Epidermal melanocyte (primary cell): ENCODE results near the gene CAPN2.

Experiments used
- DNase-seq: peaks from one replicate; pipeline ENCODE4 v3.0.0; 2011; ENCODE audit warnings: low spot score; ENCODE audit not compliant: insufficient read length

CAPN2 gene

DNA sequence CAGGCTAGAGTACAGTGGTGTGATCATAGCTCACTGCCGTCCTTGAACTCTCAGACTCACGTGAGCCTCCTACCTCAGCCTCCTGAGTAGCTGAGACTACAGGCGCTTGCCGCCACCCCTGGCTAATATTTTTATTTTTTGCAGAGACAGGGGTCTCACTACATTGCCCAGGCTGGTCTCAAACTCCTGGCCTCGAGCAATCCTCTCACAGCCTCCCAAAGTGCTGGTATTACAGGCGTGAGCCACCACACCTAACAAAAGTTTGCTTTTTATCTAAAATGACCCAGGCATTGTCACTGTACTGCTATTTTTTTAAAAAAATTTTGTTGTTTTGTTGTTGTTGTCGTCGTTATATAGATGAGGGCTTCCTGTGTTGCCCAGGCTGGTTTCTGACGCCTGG is 46.4 kb downstream of the CAPN2 start:
- no peak for DNase-seq

DNA sequence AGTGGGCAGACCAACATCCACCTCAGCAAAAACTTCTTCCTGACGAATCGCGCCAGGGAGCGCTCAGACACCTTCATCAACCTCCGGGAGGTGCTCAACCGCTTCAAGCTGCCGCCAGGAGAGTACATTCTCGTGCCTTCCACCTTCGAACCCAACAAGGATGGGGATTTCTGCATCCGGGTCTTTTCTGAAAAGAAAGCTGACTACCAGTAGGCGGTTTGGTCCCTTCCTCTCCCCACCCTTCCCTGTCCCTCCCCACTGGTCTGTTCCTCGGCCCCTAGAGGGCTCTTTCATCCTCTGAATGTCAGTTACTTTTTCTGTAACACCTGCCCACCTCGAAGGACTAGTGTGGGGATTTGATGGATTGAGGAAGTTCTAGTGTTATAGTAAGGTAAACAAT is 46.9 kb downstream of the CAPN2 start:
- no peak for DNase-seq

DNA sequence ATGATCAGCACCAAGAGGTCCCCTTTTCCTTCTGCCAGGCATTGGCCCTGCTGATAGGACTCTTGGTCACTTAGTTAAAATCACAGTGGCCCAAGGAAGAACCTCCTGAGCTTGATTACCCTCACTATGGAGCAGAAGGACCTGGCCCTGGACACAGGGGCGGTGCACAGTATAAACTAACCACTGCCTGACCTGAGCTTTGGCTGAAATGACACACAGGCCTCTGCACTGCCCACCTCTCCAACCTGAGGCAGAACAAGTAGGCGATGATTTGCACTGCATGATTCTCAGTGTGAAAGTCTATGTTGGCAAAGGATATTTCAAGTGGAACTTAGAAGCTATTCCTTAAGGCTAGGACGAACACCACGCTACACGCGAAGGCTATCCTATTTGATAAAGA is 48.5 kb downstream of the CAPN2 start:
- no peak for DNase-seq

DNA sequence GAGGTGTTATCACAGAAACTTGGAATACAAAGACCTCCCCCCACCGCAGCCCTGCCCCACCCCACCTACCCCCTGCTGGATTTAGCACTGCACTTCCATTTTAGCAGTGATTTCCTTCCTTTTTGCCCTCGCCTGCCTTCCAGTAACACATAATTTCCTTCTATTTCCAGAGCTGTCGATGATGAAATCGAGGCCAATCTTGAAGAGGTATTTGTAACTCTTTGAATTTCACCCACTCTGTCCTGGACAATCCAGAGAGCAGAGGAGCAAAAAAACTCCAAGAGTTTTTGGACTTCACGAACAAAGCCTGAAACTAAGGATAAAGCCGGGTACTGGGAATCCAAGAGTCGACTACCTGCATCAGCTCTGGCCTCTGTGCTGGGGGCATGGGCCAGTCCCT is 49.1 kb downstream of the CAPN2 start:
- DNase-seq = no peak

DNA sequence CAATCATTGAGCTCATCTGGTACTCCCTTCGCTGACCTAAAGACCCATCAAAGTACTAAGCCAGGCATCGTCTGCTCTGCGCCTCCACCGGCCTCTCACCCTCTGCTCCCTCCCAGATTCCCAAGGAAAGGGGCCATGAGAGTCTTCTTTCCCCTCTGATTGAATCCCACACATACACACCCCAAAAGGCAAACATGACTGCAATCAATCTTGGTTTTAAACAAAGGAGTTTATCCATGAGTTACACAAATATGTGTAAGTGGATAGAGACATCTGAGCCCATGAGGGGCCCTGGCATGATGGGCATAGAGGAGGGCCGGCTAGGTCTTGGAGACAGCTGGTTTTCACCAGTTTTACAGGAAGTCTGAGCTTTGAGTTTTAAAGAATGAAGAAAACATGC is 50.9 kb downstream of the CAPN2 start:
- no peak for DNase-seq

DNA sequence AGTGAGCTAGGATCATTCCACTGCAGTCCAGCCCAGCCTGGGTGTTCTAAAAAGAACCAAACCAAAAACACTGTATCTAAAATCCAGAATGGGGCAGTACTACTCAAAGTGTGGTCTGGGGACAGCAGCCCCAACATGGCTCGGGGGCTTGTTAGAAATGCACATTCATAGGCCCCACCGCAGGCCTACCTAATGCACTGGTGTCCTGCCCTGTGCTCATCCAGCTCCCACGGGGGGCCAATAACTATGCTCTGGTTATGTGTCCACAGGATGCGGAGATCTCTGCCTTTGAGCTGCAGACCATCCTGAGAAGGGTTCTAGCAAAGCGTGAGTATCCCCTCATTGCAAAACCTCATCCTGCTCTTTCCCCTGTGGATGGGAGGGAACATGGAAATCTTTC is 51.5 kb downstream of the CAPN2 start:
- no peak for DNase-seq

DNA sequence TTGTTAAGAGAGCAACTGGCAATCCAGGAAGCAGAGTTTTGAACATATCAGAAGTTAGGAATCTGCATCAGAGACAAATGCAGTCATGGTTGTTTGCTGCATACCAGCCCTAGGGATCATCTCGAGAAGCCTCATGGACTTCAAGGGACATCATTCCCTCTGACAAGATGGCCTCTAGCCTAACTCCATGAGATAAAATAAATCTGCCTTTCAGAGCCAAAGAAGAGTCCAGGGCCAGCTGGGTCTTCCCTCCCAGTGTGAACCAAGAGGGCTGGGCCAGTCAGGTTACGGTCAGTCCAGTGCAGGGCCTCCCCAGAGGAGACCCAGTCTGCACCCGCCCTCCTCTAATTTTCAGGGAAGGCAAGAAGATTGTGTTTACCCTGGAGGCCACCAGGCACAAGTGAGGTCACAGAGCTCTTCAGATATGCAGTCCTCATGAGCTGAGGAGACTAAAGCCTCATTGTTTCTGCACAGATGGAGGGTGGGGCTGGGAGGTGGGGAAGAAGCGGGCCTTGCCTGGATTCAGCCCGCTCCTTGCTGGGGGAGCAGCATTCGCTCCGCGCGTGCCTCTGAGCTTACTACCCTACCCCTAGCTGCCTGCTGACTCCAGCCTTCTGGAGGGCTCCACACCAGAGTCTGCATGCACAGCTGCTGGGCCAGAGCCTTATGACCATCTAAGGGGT is 52.8 kb downstream of the CAPN2 start:
- DNase-seq = peak; percentile 76

DNA sequence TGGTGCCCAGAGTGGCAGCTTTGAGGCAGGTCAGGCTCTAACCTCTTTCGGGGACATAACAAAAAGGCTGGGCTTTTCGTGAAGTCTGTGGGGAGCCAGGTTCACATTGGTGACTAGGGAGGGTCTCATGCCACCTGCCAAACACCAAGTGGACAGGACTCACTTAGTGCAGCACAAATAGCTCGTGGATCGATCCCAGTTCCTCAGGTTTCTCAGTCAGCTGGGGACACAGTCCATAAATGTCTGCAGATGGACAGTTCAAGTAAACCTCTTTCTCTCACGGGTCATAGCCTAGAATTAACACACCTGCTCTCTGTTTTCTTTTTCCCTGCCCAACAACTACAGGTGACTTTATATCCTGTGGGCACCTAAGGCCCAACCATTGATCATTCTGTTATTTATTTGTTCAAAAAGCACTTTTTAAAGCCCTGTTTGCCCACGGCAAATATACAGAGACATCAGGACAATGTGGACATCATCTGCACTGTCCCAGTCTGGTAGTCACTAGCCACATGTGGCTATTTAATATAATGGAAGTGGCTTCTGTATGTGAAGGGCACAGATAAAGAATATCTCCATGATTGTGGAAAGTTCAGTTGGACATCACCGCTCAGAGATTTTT is 53.5 kb downstream of the CAPN2 start:
- no peak for DNase-seq

DNA sequence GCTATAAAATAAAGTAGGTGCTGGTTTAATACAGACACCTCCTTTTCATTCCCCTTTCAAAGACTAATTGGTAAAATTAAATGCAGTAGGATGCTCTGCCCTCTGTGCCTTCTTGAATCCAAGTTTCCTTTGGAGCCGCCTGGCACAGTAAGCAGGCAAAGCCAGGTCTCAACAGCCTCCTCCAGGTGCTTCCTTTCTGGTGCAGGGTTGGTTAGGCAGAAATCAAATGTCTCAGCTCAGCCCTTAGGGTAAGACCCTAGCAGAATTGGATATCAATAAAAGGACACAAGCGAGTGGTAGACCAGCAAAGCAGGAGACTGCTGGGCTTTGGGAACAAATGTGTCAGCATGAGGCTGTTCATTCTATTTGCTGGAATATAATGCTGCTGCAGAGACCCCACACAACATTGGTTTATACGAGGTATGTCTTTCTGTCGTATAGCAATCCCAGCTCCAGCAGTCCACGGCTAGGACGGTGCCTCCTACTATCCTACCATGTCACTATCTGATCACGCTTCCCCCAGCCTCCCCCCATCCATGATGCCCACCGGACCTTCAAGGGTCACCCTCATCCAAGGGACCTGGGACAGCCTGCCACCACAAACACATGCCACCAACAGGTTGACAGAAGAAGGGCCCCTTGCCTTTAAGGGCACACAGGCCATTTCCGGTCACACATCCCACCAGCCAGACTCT is 58.4 kb downstream of the CAPN2 start:
- DNase-seq = no peak

DNA sequence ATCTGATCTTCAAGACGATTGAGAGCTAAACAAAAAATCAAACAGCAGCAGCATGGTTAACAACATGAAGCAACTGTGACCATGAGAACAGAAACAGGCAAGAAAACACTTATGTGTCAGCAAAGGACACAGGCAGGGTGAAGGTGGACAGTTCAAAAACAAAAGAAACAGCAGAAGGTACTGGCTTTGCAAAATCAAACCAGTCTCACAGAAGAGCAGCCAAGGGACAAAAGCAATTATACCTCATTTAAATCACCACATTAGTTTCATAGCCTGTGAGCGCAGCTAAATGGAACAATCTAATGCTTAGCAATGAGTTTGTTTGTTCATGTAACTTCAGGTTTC is 59.1 kb downstream of the CAPN2 start:
- DNase-seq = no peak

DNA sequence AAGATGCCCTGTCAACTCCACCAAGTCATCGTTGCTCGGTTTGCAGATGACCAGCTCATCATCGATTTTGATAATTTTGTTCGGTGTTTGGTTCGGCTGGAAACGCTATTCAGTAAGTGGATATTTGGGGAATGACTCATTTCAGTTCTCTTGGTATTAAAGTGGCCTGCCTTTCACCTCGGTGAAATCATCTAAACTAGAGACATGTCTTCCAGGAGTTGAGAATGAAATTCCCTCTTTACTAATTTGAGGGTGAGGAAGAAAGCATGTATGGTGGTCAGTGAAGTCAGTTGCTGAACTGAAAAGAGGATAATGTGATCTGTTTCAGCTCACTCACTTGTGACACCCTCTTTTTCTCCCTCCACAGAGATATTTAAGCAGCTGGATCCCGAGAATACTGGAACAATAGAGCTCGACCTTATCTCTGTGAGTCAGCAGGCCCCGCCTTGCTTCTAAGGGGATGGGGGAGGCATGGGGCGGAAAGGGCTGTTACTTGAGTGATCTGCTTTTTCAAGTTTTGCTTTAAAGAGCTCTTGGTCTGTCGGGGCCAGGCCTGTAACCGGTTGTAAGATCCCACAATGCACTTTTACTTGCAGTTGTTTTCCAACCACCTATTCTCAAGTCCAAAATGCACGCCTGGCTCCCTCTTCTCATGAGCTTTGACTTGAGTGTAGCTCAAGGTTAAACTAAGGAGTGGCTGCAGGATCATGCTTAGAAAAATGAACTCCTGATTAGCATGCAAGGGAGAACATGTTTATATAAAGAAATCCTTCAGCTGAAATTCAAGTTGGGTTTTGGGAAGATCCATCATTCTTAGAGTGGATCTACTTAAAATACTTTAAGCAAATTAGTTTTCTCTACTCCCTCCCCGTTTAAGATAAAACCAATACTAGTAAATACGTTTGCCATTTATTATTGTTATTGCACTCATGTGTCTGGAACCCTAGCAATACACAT is 59.8 kb downstream of the CAPN2 start:
- no peak for DNase-seq

DNA sequence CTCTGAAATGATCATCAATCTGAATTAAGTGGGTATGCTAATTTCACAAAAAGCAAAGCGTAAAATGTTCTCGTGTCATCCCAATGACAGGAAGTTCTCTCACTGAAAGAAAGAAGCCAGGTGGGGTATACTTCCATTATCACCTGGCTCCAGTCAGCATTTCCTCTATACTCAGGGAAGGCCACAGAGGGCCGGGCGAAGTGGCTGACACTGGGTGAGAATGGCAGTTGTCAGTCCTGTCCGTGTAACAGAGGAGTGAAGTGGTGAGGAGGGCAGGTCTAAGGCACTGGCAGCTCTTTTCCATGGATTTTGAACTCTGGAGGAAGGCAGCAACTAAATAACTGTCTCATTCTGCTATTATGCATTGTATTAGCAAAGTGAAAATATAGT is 60.4 kb downstream of the CAPN2 start:
- no peak for DNase-seq

DNA sequence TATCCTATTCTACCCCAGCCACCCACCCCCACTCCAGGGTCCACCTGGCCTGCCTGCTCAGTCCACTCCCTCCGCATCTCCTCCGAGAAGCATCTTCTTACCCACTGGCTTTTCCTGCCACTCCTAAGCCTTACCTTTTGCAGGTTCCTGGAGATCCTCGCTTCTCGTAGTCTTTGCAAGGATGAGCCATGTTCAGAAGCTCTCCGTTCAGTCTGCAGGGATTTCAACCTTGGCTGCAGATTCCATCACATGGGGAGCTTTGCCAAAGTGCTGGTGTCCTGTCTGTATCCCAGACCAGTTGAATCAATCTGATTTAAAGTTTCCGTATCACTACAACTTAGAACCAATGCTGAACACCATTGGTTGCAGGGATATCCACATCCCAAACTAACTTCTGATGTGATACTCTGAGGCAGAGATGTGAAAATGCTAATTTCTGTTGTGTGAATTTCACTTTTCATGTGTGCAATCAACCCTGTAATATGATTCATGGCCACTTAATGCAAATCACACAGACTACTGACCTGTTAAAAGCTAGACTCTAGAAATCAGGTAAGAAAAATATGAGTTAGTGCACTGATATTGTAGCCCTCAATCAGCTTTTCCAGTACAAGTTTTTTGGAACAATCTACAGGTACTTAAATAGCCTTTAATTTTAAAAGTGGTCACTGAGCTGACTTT is 61.9 kb downstream of the CAPN2 start:
- DNase-seq = no peak

DNA sequence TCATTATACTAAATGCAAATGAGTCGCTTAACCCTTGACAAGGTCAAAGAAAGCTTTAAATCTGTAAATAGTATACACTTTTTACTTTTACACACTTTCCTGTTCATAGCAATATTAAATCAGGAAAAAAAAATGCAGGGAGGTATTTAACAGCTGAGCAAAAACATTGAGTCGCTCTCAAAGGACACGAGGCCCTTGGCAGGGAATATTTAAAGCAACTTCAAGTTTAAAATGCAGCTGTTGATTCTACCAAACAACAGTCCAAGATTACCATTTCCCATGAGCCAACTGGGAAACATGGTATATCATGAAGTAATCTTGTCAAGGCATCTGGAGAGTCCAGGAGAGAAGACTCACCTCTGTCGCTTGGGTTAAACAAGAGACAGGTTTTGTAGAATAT is 62.7 kb downstream of the CAPN2 start:
- DNase-seq = no peak

DNA sequence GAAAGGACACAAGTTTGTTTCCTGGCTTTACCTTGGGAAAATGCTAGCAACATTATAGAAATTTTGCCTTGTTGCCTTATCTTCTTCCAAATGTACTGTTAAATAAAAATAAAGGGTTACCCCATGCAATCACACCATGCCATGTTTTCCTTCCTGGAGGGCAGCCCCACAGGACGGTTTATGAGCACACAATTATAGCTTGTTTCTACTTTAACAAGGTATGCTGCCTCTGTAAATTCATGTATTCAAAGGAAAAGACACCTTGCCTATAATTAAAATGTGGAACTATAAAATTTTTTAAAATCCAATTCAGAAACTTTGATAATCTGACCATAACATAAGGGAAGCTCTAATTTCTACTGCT is 63.4 kb downstream of the CAPN2 start:
- DNase-seq = no peak

DNA sequence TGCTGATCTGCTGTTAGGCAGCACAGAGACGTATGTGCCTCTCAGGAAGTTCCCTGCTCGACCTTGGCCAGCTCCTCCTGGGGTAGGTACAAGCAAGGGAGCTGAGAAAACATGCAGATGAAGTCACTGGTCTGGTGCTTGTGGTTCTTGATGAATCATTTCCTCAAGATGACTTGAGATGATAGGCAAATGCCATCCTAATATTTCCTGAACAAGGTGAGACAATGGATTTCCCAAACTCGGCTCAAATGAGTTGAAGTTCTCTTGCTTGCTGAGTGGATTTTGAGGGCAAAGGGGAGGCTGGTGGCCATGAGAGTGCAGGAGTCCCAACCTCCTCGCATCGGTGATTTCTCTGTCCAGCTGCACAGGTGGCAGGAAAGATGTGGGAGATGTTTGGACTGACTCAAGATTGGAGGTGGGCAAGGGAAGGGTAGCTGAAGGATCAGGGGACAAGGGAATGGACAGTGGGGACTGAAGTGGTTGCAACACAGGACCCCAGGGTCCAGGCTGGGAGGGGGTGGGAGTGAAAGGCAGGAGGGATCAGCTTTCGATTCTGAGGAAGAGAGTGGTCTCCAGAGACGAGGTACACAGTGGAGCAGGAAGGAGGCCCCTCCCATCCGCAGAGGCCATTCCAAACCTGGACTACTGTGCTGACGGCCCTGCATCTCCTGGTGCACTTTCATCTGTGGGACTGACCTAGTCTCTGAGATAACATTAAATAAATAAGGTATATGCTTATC is 63.9 kb downstream of the CAPN2 start:
- DNase-seq = no peak

DNA sequence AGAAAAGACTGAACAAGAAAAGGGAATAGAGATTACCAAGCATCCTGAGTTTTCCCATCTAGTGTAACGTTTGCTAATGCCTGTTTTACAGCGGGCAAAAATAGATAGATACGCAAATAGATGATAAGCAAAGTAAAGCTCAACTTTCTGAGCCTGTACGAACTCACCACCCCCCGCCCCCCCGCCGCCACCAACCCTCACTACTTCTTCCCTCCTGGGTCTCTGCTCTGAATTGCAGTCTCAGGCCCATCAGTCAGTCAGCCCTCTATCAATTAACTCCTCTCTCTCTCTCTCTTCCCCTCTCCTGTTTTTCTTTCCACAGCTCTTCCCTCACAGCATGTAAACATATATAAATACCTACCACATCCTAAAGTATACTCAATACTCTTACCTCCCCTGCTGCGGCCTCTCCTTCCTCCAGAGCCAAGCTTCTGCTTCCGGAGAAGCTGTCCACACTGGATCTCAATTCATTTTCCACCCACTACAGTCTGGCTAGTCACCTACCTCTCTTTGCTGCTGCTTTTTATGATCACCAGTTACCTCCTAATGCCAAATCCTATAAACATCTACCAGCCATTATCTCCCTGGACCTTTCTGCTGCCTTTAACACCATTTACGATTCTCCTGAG is 64.6 kb downstream of the CAPN2 start:
- DNase-seq = no peak

DNA sequence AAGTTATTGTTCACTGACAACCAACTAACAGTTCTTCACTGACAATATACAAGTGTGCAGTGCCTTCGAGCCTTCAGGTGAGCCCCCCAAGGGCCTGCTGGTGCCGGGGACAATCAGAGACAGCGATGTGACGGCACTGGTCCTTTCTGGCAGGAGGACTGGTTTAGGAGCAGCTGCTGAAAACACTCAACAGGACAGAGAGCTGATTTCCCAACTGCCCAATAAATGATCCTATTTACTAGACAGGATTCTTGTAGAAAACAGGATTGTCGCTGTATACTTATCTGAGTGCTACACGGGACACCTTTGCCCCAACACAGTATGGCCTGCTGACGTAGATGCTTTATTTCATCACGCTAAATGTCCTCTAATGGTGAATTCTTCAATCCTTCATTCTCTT is 68.0 kb downstream of the CAPN2 start:
- DNase-seq = no peak

DNA sequence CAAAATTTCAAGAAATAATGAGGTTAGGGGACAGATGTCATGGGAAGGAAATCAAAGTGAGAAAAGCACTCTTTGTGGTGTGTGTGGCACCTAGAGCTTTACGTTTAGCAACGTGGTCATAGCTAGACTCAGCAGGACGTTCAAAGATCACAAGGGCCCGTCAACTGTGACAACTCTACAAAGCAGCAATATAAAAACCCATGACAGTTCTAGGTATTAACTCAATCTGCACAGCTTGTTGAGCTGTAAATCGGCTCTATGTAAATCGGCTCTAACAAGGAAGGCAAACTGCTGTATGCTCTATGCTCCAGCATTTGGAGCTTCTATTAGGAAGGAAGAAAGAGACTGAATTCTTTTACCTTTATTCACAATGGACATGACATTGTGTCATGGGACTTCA is 68.6 kb downstream of the CAPN2 start:
- DNase-seq = no peak

DNA sequence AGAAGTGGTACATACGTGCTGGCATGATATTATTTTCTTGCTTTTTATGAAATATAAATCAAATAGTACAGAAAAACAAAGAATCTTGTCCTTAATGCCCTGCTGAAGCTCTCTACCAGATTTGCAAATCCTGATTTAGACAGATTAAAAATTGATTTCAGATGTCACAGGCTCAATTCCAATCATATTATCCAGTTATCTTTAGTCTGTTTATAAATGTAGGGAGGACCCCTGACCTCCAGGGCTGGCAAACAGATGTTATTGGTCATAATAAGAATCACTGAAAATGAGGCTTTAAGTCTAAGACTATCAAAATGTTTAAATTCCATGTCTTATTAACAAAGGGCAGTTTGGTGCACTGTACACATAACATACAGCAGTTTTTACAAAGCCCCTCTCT is 71.3 kb downstream of the CAPN2 start:
- no peak for DNase-seq
